DMS153 treated with DMSO at 0.1 percent for 48 hours (cell line): ENCODE results near the gene BCL2A1.
"Not testable (repeated sequence)": the region's sequence is repeated elsewhere in the genome, so short reads cannot be mapped to it uniquely, and the experiment has no call there.

Experiments used
- DNase-seq: peaks from one replicate; lab custom pipeline; 2025; ENCODE audit not compliant: unreplicated experiment; lab: John Stamatoyannopoulos, UW

BCL2A1 gene

DNA sequence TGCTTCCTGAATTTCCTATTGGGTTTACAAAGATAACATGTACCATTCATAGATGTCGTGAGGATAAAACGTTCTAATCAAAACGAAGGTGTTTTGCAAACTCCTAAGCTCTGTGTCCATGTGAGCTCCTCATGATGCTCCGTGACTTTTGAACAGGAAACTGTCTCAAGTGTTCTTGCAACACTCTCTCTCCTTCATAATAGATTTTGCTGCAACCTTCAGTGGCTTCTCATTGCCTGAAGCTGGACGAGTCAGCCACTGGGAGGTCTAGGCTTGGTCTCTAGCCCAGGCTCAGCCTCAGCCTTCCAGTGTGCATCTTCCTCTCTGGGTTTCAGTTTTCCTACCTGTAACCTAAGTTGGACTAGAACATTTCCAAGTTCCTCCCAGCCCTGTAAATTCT is 18.7 kb upstream of the BCL2A1 start:
- DNase-seq, result no peak

DNA sequence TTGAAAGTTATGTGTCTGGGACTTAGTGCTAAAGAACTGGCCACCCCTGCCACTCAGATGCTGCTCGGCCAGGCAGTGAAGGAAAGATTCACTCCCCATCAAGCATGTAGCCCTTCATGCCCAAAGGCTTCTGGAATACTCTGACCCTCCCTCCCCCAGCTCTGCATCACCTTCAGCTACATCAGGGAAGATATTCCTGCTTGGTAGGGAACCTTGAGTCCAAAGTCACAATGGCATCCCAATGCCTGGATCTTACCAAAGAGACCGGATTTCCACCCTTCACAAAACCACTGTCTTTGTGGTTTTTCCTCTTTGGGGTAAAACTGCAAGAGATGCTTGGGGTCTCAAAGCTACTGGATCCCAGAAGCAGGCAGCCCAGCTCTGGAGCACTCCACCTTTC is 18.2 kb upstream of the BCL2A1 start:
- DNase-seq, result no peak

DNA sequence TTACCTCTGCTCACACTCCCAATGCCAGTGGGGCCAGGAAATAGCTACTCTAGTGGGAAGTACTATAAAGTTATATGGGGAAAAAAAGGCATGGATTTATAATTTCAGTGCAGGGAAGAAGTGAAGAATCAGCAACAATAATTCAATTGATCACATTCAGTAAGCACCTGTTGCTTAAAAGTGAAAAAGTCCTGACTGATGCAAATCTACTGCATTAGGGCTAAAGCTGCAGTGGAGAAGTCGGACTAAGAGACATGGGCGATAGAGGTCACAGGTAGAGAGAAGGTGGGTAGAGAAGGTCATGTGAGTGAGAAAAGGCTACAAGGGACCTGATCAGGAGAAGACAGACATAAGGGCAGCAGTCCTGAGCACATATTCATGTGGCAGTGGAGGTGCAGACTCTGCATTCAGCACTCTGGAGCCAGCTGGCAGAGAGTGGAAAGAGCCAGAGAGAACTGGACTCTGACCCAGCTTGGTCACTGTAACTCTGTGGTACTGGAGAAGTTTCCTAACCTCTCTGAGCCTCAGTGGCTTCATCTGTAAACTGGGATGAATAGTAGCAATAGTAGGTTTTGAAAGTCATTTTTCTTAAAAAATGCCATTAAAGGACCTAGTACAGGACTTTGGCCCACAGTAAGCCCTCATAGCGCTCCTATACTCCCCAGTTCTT is 17.6 kb upstream of the BCL2A1 start:
- no peak for DNase-seq

DNA sequence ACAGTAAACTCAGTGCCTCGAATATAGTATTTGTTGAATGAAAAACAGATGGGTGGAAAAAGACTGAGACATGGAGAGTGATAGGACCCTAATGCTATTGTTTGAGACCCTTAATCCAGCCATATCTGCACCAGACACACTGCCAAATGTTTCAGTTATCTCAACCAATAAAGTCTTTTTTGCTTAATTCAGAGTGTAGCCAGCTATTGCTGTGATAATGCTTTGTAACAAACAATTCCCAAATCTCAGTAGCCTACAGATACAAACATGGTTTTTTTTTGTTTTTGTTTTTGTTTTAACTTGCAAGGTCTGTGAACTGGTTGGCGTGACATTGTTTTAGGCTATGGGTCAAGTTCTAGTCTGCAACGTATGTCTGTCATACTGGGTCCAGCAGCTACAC is 17.0 kb upstream of the BCL2A1 start:
- DNase-seq, result no peak

DNA sequence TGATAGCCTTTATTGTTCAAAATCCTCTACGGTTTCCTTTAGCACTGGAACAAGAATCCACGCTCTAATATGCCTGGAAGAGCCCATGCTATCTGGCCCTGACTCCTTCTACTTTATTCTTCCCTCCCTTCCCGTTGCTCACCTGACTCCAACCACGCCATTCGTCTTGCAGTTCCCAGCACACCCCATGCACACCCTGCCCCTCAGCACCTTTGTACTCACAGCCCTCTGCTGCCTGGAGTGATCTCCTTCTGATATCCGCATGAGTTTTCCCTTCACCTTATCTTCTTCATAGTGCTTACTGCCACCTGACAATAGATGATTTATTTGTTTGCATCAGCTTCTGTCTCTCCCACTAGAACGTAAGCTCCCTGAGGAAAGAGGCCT is 16.6 kb upstream of the BCL2A1 start:
- DNase-seq, result no peak

DNA sequence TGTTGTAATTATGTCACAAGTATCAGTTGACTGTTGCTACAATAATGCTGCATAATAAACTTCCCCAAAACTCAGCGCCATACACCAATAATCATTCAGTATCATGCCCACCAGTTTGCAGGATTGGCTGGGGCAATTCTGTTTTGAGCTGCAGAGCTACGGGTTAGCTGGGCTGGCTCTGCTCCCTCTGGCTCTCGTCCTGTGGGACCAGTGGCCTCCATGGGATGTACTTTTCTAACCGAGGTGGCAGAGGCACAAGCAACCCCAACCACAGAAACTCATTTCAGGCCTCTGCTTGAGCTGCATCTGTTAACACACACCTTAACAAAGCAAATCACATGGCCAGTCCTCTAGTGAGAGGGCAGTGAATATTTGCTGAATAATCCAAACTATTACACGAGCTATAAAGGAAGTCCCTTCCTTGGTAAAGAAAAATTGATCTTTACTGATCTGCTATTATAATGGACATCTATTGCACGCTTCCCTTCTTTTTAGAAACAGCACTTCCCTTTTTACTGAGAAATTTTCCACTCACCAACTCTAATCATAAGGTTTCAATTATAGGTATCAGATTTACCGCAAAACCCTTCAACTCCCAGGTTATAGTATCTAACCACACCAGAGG is 10.9 kb upstream of the BCL2A1 start:
- DNase-seq, result no peak

DNA sequence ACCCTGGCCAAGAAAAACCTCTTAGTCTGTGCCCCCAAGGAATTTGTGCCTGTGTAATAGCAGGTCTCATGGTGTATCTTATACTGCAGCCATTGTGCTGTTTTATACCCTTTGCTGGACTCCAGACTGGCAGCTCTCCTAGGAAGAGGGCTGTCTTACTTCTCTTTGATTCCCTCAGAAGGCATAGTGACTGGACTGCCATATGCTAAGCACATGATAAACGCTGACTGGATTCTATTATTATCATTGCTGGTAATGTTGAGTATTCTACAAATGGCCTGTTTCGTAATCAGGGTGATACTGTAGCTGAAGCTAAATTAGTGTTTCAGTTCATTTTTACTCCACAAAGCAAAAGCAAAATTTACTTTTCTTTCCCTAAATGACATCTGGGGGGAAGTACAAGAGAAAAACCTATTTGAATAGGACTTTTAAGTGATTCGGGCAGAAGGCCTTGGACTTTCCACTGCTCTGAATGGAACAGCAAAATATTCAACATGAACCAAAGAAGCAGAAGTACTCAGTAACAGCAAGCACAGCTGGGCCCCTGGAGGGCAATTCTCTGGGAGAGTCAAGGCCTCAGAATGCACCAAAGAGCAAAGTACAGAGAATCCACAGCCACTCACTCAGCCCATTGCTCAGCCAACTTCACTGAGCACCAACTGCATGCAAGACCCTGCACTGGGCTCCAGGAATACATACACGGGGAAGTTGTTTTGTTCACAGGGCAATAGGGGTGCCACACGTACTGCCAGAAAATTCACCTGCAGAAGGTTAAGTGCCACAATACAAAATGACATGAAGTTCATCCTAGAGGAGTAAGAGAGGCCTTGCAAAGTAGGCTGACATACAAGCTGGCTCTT is 7.9 kb upstream of the BCL2A1 start:
- no peak for DNase-seq

DNA sequence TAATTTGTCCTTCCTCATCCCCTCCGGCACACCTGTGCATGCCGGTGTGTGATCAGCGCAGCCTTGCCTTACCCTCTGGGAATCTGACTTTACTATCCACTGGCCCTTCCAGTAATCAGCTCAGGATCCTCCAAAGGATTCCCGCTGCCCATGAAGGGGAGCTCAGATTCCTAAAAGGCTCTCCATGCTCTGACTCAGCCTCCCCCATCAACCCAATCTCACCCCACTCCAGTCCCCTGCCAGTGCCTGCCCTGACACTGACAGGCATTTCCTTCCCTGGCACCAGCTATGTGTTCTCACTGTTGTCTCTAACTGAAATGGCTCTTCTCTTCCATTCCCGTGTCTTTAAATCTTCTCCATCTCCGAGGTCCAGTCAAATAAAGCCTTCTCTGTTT is 7.3 kb upstream of the BCL2A1 start:
- DNase-seq, result no peak

DNA sequence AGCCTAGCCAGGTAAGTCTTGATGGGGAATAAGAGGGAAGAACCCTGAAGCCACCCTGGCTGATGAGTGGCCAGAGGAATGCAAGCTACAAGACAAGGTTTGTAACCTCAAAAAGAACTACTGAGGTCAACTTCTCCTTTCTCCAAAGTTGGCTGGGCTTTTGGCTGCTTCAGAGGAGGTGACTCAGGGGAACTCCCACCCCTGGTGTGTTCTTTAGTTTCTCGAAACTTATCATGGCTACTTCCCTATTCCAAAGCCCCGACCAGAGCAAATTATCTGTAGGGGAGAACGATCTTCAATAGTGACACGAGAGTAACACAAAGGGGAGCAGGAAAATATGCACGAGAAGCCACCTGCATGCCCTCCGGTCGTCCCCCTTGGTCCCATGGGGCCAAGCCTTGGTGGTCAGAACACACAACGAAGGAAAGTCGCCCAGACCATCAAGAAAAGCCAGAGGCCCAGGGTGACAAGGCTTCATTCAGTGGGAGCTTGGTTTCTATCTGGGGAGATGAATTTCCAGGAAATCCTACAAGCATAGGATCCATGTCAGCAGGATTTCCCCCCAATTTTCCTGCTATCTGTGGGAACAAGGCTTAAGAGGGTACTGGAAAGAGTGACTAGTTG is 6.5 kb upstream of the BCL2A1 start:
- DNase-seq, result no peak

DNA sequence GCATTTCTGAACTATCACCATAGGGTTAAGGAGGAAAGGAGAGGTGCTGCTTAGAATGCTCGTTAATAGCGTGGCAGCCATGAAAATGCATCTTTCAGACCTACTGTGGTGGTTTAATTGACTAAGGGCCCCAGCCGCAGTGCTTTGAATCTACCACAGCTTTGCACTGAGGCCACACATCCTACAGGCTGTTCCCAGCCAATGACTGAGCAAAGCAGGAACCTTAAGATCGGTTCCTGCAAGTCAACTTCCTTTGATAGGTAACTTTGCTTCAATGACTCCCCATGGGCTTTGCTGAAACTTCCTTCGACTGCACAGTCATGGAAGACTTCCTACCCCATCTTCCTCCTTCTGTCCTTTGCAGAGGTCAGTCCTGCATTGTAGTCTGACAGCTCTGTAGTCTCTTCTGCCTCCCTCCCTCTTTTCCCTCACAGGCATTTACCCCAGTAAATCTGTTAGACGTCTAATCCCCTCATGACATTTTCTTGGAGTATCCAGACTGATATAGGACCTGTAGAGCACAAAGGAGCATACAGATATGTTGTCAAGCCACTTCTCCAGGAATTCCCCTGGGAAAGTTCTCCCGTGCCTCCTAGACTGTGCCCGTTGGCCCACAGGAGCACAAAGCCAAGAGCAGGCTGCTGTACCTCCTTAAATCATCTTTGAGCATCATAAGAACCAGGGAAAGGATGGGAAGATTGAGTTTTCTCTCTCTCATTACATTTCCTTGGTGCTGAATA is 2.6 kb upstream of the BCL2A1 start:
- no peak for DNase-seq

DNA sequence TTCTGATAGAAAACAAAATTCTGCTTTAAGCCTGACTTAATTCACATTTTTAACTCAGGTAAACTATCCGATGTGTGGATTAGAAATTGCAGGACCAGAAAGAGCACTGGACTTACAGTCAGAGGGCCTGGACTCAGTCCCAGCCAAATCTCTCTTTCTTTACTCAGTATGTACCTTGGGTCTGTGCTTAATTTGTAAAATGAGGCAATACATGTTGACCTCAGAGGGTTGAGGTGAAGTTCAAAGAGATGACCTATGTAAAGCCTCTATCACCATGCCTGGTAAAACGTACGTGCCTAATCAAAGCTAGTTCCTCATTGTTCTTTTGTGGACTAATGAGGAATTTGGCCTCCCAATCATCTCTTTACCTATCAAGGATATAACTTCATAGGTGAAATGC is 1.9 kb upstream of the BCL2A1 start:
- DNase-seq, result no peak

DNA sequence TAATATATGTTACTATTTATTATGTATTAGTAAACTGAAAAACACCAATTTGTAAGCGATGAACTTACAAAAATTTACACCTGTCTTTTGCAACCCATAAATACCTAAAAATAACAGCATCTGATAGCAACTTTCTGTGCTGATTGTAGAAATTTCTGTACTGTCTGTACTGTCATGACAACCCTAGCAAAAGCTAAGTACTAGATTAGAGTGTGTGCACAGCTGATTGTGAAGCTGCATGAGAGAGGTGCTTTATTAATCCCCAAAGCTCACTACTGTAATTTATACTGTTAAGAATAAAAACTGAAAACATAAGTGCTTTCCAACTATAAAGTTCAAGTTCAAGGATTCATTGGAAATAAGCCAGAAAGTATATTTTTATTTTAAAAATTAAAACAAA is 815 bp downstream of the BCL2A1 start:
- no peak for DNase-seq

DNA sequence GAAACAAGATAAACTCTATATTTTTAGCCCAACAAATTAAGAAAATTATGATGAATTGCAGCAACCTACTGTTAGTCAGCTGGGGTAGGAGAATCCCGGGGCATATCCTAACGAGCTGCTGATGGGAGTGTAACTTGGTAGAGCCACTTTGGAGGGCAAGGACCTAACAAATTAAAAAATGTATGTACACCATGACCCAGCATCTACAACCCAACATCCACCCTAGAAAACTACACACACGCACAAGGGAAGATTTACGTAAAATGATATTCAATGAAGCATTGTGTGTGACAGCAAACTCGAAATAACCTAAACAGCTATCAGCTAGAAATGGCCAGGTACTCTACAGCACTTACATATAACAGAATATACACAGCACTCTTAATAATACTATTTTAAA is 1.9 kb downstream of the BCL2A1 start:
- DNase-seq, result no peak

DNA sequence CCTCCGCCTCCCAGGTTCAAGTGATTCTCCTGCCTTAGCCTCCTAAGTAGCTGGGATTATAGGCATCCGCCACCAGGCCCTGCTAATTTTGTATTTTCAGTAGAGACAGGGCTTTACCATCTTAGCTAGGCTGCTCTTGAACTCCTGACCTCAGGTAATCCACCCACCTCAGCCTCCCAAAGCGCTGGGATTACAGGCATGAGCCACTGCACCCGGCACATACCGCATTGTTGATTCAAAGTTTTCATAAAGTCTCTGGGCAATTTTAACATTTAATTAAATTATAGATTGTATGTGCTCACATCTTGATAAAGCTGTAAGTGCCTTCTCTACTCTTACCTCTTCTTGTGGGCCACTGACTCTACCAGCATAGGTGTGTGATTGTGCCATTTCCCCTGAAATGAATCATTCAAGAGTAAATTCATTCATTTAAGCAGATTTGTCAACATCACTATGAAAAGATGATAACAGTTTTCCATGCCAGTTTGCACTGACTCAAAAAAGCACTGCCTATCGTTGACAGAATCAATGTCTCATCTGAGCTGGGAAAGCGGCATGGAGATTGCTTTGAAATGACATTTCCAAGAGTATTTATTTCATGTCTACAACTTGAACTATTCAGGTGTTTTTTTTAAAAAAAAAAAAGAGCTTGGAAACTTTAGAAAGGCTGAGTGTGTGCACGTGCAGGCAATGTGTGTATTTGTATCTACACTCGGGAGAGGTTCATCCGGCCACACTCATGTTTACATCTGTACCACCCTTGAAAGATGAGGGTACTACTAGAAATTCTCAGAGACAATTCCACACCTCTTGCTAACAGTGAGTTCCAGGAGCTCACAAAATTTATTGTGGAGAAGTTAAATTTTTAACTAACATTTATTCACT is 3.5 kb downstream of the BCL2A1 start:
- DNase-seq, result no peak

DNA sequence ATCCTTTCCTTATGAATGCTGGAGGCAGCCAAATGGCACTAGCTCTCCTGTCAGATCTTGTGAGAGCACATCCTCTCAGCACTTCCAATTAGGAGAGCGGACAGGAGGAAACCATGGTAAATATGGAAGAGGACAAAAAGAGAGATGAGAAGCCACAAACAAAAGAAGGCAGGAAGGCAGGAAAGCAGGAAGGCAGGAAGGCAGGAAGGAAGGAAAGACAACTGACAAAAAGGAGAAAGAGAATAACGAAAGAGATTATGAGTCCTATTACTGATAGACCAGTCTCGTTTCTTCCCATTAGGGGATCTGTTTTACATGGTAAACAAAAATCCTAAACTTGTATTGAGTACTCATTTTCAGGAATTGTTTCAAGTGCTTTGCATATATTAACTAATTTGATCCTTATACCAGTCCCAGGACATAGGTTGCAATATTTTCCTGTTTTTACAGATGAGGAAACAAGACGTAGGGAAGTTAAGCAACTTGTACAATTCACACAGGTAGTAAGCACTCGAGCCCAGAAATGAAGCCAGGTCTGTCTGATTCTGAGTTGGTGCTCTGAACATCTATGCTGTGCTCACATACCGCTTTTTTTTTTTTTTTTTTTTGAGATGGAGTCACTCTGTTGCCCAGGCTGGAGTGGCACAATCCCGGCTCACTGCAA is 4.2 kb downstream of the BCL2A1 start:
- DNase-seq, result no peak

DNA sequence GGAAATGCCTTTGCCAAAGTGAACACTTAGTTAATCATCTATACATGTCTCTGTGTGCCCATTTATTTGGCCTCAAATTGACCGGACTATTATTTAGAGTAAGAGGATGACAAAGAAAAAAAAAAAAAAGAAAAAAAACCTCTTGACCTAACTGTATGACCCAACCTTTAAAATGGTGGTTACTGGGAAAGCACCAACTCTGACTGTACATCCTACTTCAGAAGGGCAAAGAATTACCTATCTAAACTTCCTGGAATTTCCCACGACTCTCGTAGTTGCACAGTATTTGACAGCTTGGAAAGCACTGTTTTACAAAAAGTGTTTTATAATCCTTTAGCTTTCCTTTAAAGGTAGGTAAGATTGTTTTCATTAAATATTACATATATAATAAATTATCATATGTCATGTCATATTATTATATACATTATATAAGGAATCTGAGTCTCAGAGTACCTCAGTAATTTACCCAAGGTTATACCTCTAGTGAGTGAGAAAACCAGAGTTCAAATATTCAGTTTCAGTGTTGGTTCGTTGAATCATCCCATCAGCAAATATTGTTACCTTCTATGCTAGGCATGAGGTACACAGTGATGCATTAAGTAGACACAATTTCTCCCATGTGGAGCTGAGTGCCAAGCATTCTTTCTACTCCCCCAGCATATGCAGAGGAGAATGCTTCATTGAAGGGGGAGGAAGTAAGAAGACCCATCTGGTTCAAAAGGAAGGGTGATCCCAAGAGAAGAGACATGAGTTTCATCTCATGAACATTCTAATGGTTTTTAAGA is 5.0 kb downstream of the BCL2A1 start:
- no peak for DNase-seq

DNA sequence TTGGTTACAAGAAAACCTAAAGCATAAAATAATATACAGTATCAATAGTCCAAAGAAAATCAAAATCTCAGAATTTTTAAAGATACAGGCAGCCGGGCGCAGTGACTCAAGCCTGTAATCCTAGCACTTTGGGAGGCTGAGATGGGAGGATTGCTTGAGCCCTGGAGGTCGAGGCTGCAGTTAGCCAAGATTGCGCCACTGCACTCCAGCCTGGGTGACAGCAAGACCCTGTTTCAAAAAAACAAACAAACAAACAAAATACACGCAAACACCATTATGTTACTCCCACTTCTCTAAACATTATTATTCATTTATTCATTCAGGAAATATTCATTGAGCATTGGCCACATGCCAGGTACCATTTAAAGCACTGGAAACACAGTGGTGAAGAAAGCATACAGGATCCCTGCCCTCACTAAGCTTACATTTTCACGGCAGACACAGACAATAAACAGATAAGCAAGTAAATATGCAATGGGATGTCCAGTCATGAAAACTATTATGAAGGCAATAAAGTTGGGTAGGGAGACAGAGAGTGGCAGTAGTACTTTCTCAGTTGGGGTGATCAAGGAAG is 6.7 kb downstream of the BCL2A1 start:
- DNase-seq, result no peak

DNA sequence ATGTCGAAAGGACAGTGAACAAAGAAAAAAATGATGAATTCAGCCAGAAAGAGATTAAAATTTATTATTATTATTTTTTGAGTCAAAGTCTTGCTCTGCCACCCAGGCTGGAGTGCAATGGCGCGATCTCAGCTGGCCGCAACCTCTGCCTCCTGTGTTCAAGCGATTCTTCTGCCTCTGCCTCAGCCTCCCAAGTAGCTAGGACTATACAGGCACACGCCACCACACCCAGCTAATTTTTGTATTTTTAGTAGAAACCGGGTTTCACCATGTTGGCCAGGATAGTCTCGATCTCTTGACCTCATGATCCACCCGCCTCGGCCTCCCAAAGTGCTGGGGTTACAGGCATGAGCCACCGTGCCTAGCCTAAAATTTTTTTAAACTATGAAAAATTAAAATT is 8.1 kb downstream of the BCL2A1 start:
- DNase-seq, result not testable (repeated sequence)

DNA sequence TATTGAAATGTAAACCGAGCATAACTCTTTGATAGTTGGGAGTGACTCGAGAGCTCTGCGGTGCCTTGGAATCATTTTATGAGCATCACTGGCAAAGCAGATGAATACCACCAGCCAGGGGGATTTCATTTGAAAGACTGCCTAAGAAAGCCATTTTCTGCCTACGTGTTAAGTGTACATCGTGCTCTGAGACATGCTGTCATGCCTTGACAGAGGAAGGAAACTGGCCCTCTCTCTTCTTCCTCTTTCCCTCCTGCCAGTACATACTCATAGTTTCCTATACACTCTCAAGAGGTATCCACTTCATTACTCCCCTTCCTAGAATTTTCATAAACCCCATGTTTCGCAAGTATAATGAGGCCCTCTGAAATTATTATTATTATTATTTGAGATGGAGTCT is 8.8 kb downstream of the BCL2A1 start:
- DNase-seq, result no peak
